ENCODE measurements around the gene NHS. TPM values are rescaled to one million over a fixed set of nuclear protein-coding genes. Genes with fewer than 3 reads are reported as not detected.

NHS gene
- 5.9 and 6.4 TPM in 2 replicates for total RNA-seq (2014; rRNA removed; shearing (Covaris generic))

DNA sequence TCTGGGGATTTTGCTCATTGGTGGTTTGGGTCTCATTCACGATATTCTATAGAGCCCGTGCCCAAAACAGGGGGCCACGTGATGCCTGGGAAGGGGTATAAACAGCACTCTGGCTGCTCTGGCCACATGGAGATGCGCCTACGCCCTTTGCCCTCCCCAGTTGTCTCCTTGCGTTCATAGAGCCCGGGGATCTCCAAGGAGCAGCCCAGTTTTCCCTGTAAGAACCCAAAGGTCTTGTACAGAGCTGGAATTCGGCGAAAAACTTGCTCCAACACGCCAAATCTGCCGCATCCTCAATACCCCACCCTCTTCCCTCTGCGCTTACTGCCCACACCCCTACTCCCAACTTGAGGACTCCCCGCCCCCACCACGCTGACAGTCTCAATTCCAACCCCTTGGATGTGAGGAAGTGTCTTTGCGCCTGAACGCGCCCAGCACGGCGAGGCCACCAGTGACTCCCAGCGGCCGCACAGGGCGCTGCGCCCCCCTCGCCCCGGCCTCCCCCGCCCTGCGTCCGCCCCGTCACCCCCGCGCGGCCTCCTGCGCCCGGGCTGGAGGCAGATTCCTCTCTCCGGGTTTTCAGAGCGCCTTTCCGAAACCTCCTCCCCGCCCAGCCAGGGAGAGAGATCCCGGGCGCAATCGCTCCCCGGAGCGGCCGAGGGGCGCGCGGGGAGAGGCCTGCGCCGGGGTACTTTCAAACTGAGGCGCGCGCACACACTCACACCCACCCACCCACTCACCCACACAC, at the start of gene NHS:
Gene NHS, plus strand, starts transcription at position 582 of the 748 bp plus-strand sequence. CDS start 558 bp downstream, outside the sequence.
- peak; percentile 71 for DNase-seq (ENCODE audit: low spot score)

GRCh38 chrX:17328837-17329236, 46.2 kb upstream of the NHS start:
- DNase-seq (ENCODE audit: low spot score), result no peak

GRCh38 chrX:17336377-17336776, 38.6 kb upstream of the NHS start:
- no peak for DNase-seq (ENCODE audit: low spot score)

DNA sequence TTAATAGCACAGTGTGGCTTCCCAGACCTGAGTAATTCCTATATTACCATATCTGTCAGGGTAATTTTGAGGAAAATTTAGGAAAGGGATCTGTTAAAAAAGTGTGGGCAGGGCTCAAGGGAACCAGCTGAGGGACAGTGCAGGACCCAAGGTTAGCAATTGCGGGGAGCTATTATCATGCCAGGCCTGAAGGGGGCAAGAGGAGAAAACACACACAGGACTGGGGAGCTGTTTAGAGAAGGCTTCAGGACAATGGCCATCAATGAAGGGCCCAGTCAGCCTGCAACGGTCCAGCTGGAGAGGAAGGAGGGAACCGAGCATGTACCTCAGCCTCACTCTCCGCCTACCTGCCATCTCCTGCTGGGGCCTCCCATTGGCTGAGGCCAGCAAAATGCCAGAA, 19.0 kb upstream of the NHS start:
- no peak for DNase-seq (ENCODE audit: low spot score)

DNA sequence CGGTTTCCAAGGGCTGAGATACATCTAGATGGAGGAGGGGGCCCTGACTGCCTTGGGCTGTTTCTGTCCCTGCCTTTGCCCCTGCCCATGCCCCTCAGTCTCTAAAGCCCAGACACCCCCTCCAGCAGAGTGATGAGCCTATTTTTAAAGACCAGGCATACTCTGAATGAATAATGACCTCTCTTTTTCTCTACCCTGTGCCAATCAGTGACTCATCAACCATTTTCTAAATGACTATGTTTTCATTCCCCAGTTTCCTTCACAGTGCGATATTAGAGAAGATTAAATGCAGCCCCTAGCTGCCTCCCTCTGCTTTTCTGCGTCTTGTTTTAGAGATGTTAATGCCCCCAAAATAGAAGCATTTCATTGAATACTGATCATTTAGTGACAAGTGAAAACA, 15.5 kb upstream of the NHS start:
- no peak for DNase-seq (ENCODE audit: low spot score)

- DNase-seq (ENCODE audit: low spot score), result peak; percentile 6
These were observed 13.4 kb upstream of the NHS start for GRCh38 chrX:17361620-17362019.

- DNase-seq (ENCODE audit: low spot score), result no peak
These were observed 7.0 kb upstream of the NHS start for GRCh38 chrX:17368002-17368401.

DNA sequence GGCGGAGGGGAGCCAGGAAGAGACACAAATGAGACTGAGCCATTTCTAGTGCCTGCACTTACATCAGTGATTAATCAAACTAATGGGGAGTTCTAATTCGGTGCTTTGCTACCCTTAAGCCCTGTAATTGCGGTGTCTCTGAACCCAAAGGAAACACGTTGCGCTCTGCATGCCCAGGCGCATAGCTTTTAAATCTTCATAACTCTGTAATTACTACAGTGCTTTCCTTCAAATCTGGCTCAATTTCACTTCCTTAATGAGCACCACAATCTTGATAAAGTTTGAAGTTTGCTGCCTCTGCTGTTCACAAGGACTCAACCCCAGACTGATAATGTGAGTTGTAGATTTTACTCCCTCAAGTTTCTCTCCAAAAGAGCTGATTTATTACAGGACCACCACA, 5.7 kb upstream of the NHS start:
- DNase-seq (ENCODE audit: low spot score), result no peak

GRCh38 chrX:17370191-17370590, 4.8 kb upstream of the NHS start:
- DNase-seq (ENCODE audit: low spot score), result no peak

GRCh38 chrX:17372052-17372451, 2.9 kb upstream of the NHS start:
- DNase-seq (ENCODE audit: low spot score), result no peak

- no peak for DNase-seq (ENCODE audit: low spot score)
These were observed 1.7 kb upstream of the NHS start for GRCh38 chrX:17373337-17373736.

GRCh38 chrX:17375367-17375636, 302 bp downstream of the NHS start:
- no peak for DNase-seq (ENCODE audit: low spot score)

DNA sequence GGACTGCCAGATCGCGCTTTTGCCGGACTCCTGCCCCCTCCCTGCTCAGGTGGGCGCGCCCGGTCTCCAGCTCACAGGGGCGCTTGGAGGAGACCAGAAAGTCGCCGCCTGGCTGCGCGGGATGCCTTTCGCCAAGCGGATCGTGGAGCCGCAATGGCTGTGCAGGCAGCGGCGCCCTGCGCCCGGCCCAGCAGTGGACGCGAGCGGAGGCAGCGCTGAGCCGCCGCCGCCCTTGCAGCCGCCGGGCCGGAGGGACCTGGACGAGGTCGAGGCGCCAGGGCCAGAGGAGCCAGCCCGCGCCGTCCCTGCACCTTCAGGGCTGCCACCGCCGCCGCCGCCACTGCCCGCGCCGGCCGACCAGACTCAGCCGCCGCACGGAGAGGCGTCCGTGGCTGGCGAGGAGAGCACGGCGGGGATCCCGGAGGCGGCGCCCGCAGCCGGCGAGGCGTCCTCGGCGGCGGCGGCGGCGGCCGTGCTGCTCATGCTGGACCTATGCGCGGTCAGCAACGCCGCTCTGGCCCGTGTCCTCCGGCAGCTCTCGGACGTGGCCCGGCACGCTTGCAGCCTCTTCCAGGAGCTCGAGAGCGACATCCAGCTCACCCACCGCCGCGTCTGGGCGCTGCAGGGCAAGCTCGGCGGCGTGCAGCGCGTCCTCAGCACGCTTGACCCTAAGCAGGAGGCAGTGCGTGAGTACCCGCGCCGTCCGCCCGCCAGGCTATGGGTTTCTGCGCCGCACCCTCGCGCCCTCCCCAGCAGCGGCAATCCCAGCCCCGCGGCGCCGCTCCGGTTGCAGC, 834 bp downstream of the NHS start:
- no peak for DNase-seq (ENCODE audit: low spot score)

GRCh38 chrX:17376431-17377077, 1.6 kb downstream of the NHS start:
- DNase-seq (ENCODE audit: low spot score), result no peak

DNA sequence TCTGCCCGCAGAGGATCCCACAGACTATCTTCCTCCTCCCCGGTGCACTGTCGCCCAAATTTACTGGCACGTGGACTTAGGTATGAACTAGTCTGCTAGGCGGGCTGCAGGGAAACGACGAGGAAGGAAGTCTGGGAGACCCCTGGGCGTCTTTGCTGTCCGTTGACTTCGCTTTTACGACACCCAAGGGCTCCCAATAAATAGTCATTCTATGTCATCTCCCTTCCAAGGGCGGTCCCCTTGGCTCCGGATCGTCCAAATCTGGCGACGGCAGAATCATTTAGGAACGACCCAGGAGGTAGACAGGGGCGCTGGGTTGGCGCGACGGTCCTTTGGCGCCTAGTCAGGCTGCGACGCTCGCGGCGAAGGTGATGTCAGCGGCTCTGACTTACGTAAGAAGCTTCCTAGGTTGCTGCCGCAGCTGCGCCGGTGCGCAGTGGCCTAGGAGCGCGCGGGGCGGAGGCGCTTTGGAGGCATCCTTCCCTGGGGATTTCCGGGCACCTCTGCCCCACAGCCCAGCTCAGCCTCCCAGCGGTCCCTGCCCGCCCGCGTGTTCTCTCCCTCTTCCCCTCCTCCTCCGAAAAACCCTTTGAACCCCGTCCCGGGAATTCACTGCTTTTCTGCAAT, 2.2 kb downstream of the NHS start:
- DNase-seq (ENCODE audit: low spot score), result peak; percentile 44

- no peak for DNase-seq (ENCODE audit: low spot score)
These were observed 2.8 kb downstream of the NHS start for GRCh38 chrX:17377795-17378194.

DNA sequence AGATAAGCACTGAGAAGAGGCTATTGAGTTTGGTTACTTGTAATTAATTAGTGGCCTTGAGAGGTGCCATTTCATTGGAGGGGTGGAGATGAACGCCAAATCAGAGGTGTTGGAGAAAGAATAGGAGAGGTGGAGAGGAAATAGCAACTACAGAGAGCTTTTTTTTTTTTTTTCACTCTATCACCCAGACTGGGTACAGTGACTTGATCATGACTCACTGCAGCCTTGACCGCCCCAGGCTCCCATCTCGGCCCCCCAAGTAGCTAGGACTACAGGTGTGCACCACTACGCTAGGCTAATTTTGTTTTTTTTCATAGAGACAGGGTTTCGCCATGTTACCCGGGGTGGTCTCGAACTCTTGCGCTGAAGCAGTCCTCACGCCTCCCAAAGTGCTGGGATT, 5.2 kb downstream of the NHS start:
- DNase-seq (ENCODE audit: low spot score), result no peak

- DNase-seq (ENCODE audit: low spot score), result peak; percentile 80
These were observed 15.4 kb downstream of the NHS start for GRCh38 chrX:17390419-17390850.

GRCh38 chrX:17395154-17395553, 20.2 kb downstream of the NHS start:
- DNase-seq (ENCODE audit: low spot score), result no peak

DNA sequence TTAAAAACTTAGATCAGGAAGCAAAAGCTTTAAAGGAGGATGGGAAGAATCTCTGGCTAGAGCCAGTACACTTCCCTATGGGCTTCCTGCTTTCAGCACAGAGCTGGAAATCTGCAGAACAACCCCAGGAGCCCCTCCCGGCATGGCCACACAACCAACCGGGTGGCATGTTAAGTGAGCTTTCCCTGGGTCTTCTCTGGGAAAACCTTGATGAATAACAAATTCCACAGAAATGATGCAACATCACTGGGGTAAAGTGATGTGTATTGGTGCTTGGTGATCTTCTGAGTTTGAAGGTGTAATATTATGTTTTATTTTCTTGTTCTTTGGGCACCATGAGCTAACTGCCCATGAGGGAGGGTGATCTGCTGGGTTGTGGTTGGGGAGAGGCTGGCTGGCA, 22.1 kb downstream of the NHS start:
- DNase-seq (ENCODE audit: low spot score), result peak; percentile 58

DNA sequence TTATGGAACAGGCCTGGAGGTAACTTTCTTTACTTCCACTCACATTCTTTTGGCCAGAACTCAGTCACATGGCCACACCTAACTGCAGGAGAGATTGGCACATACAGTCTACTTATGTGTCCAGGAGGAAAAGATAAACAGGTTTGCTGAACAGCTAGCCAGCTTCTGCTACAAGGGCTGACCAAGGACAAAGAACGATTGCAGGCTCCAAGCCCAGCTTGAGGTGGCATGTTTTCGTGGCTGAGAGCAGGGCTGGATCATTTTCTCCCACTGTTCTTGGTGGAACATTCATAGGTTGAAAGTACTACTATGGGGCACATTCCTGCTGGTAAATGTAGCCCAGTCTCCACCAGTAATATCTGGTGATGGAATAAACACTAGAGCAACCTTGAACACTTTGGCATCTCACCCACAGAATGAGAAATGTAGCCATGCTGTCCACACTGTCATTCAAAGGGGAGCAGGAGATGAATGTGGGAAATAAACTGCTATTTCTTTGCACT, 28.2 kb downstream of the NHS start:
- peak; percentile 30 for DNase-seq (ENCODE audit: low spot score)

GRCh38 chrX:17403972-17404371, 29.0 kb downstream of the NHS start:
- DNase-seq (ENCODE audit: low spot score), result no peak
